HG03439 (cell line): ENCODE data around the gene PLD5.
"Not testable (repeated sequence)": the region's sequence is repeated elsewhere in the genome, so short reads cannot be mapped to it uniquely, and the experiment has no call there.

Experiments used
- ATAC-seq: cut with Tn5 transposase; IDR thresholded peaks from one replicate; pipeline ENCODE4 v1.9.1; 2021; ENCODE audit warnings: mild to moderate bottlenecking, moderate library complexity; ENCODE audit not compliant: unreplicated experiment

PLD5 gene

DNA sequence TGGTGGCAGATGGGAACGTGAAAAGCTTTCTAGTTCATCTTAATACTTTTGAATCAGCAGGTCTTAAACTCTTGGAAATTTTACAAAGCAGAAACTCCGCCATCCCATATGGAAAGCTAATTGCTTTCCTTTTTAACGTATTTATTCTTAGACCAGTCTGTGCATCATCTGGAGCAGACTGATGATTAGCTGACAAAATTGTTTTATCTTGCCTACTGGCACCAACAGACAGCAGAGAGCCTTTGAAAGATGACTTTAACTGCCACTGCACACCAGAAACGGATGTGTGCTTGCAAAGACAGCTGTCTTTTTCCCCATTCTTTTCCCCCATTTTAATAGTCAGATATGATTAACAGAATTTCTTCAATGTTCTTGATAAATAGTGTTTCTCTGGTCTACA, 97.0 kb downstream of the PLD5 start:
- ATAC-seq = no peak

DNA sequence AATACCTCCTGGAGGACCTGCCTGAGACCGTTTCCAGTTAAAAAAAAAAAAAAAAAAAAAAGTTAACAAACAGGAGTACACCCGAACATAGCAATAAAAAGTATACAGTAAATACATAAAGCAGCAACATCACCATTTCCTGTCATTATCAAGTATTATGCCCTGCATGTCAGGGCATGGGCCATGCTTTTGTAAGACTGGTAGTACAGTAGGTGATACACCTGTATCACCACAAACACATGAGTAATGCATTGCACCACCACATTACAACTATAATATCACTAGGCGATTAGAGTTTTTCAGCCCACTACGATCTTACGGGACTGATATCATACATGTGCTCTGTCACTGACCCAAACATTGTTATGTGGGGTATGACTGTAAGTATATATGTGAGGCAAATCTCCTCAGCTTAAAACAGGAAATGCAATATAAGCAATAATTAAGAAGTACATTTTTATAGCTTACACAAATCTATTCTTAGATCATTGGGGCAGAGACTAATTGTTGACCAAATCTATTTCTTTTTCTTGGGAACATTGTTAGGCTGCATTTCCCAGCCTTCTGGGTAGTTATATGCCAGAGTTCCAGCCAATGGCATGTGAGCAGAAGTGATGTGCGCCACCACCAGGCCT, 98.1 kb downstream of the PLD5 start:
- no peak for ATAC-seq

DNA sequence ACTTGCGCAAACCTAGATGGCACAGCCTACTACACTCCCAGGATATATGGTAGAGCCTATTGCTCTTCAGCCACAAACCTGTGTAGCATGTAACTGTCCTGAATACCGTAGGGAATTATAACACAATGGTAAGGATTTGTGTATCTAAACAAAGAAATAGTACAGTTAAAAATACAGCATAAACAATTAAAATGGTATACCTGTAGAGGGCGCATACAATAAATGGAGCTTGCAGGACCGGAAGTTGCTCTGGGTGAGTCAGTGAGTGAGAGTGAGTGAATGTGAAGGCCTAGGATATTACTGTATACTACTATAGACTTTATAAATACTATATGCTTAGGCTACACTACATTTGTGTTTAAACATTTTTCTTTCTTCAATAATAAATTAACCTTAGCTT, 99.3 kb downstream of the PLD5 start:
- no peak for ATAC-seq

DNA sequence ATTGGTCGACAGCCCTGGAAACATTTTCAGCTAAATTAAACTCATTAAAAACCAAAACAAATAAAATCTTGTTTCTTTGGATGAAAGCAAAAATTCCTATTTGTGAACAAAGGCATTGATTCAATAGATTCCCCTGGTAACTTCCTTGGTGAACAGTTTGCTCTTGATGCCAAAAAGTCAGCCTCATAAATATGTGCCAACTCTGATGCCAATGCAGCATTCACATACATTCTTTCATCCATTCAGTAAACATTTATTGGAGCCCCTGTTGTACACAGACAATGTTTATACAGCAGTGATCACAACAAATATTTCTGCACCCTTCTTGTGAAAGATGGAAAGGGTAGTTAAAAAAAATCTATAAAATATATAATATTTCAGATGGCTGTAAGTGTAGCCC, 107.8 kb downstream of the PLD5 start:
- ATAC-seq = no peak

DNA sequence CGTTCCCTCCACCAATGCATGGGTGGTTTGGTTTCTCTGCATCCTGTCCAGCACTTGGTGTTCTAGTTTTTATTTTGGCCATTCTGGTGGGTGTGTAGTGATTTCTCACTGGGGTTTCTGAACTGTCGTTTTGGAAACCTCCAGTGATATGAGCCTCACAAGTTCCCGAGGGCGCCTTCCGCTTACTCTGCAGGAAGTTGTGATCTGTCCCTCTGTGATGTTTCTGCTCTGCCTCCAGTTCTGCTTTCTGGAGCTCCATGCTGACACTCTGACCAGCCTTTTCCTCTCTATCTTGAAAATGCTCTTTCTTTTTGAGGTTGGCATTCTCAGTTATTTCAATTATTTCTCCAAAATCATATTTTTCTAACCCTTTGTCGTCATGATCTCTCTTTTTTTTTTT, 111.6 kb downstream of the PLD5 start:
- ATAC-seq = no peak

DNA sequence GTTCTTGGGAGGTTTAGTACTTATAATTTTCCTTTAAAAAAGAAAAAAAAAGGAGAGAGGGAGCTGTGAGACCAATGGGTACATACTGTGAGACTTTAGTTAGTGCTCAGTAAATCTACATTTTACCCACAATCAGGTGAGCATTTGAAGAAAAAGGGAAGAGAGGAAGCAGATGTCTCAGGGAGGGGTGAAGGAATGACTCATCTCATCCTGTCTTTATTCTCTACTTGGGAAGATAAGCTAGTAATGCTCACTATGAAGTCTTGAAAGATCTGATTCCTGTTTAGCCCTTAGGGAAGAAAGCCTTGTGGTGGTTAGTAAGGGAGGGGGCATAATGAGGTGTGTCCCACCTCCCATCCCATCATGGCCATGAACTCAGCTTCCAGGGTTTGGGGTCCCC, 112.6 kb downstream of the PLD5 start:
- no peak for ATAC-seq

DNA sequence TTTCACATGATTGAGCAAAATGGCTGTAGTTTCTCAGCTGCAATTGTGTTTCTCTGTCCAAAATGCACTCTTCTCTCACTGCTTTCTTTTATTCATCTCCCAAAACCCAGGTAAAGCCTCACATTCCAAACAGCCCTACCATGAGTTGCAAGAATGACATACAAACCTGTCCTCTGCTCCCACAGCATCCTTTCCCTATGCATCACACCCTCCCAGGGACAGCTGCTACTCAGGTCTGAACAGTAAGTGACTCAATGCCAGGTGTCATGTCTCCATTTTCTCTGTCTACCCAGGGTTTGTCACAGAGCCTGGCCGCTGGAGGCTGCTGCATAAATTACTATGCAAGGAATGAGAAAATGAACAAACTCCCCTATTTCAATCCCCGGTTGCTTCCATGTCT, 118.5 kb downstream of the PLD5 start:
- no peak for ATAC-seq

DNA sequence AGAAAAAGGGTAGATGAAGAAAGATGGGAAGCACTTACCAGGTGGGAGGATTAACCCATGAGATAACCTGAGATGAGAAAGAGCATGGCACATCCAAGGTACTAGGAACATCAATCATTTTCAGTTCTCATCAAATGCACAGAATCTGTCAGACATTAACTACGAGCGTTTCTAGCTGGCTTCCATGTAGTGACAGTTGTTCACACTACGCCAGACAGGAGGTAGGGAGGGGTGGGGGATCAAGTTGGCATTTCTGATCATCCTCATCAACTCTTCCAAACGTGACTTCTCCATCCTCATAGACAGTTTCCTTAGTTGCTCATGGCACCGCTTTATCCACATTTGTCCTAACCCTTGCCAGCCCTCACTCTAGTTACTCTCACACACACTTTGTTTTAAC, 120.2 kb downstream of the PLD5 start:
- ATAC-seq = no peak

DNA sequence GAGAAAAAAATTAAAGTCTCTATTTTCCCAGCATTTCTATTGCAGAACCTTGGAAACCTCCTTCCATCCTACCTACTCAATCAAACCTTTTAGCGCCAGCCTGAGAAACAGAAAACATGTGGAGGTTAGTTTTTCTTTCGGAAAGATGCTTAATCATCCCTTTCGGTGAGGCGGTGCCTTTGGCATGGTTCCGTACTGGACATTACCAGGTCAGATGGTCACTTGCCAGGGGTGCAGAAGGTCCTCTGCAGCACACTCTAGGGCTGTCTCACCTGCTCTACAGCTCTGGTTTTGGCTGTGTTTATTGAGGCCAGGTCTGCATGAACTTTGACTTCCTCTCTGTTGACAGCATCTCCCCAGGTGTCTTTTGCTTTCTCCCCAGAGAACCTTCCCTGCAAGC, 121.5 kb downstream of the PLD5 start:
- no peak for ATAC-seq

DNA sequence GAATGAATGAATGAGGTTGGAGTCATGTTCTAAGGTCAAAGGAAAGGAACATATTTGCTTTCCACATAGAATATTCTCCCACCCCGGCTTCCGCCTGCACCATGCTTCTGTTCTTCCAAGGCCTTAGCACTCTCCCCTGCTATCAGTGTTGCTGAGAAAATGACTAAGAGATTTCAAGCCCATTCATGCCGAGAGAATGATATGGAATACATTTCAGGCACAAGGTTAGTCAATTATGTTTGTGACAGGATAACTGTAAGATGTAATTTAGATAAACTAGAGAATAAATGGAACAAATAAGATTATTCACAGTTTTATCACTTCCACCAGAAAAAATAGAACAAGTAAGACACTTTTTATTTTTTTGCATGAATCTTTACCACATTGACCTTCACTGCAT, 122.6 kb downstream of the PLD5 start:
- ATAC-seq = no peak

DNA sequence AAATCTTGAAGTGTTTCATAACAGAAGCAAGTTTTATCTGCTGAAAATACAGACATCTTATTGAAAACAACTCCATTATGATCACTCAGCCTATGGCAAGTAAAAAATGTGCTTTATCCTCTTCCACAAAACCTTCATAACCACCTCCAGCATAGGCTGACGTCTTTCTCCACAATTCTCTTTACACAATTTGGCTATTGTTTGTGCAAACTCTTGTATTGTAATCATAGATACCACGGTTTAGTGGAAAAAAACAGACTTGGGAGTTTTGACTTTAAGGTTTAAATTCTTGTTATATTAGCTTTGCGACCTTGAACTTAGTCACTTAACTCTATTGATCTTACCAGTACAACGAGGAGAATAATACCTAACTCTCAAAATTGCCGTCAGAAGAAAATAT, 126.1 kb downstream of the PLD5 start:
- no peak for ATAC-seq

DNA sequence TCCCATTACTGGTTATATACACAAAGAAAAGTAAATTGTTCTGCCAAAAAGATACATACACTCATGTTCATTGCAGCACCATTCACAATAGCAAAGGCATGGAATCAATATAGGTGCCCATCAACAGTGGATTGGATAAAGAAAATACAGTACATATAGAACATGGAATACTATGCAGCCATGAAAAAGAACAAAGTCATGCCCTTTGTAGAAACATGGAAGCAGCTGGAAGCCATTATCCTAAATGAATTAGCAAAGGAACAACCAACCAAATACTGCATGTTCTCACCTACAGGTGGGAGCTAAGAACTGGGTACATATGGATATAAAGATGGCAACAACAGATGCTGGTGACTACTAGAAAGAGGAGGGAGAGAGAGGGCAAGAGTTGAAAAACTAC, 132.6 kb downstream of the PLD5 start:
- no peak for ATAC-seq

DNA sequence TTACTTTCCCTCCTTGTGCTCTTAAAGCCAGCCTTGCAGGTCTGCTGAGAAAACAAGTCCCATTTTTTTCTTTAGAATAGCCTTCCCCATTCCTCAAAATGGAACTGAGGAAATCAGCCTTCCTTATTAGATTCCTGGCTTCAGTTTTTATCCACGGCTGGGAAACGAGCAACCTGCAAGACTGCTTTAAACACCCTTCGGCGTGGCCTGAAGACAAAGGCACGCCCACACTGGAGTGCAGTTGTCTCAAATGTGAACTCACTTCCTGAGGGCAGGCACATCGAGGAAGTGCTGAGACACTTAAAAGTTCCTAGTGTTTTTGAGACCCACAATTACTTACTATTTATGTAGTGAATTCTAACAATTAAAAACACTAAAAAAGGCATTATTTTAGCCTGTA, 148.4 kb downstream of the PLD5 start:
- not testable (repeated sequence) for ATAC-seq

DNA sequence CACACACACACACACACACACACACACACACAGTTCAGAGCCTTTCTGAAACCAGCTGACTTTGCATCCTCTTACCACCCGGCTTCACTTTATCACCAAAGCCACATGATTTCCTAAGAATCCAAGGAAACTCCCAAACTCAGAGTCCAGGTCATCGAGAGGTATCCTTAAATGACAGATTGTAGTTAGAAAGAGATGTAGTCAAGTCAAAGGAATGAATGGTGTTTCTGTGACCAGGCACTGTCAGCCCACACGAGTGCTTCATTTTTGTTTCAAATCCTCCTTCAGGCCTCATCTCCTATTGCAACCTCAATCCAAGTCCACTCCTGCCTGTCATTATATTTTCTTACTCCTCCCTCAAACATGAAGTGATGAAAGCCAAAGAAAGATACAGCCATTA, 174.1 kb downstream of the PLD5 start:
- ATAC-seq = not testable (repeated sequence)

DNA sequence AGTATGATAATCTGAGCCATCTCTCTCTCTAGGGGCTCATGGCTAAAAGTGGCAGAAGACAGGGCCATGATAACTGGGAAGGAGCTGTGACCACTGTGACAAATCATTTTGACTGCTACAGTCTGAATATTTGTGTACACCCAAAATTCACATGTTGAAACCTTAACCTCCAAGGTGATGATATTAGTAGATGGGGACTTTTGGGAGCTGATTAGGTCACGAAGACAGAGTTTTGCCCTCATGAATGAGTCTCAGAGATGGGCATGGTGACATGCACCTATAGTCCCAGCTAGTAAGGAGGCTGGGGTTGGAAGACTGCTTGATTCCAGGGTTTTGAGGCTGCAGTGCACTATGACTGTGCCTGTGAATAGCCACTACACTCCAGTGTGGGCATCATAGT, 174.9 kb downstream of the PLD5 start:
- ATAC-seq = no peak

DNA sequence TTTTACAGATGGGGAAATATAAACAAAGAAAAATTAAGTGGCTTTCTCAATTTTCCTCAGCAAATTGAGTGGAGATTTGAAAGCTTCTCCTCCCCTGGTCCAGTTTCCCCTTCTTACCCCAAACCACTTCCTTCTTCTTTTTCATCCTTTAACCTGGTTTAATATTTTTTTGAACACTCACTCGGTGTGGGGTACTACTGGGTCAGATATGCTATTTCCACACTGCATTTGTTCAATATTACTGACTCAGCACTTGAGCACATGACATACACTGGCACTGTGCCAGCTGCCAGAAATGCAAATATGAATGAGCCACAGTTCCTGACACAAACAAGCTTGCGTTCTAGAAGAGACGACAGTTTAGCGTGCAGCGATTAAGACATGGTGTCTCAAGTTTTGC, 193.6 kb downstream of the PLD5 start:
- ATAC-seq = not testable (repeated sequence)

DNA sequence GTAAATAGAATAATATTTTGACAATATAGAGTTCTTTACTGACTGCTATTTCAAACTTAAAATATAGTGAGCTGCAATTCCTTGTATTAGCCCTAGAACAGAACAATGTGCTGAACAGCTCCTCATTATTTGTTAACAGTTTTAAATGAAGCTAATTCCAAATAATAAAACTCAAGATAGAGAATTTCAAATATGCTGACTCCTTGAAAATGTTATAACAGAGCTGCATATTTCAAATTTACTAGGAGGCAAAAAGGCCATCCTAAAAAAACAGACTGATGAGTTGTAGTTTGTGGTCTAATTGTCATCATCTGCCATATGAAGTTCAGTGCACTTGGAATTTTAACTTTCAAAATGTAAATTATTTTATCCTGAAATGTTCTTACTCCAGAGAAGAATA, 197.1 kb downstream of the PLD5 start:
- ATAC-seq = not testable (repeated sequence)

DNA sequence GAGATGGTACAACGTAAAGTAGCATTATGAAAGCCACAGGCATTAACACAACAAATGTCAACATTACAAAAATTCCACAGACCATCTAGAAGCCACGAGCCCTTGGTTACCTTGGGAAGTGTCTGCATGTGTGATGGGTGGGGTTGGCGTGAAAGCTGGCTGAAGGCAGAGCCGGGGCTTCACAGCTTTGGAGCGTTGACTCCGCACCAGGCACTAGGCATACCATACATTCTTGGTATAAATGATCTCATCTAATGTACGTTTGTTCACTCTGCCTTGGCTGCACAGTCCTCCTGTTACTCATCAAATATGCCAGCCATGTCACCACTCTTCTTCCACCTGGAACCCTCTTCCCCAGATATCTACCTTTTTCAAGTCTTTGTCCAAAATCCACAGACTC, 202.5 kb downstream of the PLD5 start:
- ATAC-seq = not testable (repeated sequence)

DNA sequence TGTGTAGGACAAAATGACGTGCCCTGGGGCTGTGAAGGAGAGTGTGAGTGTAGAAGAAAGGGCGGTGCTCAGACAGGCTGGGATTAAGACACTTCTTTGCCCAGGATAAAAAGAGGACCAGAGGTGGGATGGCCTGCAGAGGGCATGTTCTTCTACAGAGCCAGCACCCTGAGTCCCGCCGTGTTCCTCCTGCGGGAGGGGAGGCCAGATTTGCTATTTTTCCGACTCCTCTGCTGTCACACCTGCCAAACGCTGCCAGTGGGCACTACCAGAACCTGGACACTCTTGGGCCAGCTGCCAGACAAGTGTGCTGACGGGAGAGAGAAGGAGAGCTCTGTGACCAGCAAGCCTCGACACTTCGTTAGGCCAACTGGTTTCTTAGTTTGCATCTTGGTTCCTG, 206.4 kb downstream of the PLD5 start:
- ATAC-seq = no peak

DNA sequence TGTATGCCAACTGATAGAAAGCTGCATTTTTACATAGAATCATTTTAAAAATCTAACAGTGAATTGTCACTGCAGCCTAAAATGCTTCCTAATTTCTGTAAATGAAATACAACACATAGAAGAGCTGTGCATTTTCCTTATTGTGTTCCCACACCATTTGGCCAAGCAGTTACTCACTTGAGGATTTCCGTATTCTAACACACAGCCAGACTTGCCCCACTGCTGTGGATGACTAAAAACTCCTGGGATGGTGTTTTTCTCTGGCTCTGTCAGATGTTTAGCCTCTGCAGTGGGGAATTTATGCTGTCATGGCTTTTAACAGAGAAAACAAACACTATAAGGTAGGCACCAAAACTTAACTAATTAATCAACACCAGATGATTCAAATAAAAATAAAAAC, 209.6 kb downstream of the PLD5 start:
- ATAC-seq = not testable (repeated sequence)

DNA sequence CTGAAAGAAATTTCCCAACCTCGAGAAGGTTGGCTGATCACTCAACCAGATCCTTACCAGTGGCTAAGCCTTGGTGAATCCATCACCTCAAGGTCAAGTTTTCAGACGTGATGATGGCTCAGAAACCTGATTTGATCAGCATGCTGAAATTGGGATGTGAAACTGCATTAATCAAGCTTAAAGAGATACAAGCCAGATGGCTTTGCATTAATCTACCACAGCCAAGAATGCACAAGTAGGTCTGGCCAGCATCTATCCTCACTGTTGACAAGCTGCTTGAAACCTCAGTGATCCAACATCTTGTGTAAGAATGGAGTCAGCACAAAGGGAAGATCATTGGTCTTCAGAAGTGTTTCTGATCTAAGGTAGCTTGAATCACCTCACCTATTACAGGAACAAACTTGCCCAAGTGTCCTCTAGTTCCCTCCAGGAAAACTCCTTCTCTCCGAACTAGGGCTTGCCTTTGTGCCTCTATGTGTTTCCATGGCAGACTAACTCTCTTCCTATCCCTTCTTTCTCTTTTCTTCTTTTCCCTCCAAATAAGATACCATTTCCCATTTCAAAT, 210.3 kb downstream of the PLD5 start:
- not testable (repeated sequence) for ATAC-seq

DNA sequence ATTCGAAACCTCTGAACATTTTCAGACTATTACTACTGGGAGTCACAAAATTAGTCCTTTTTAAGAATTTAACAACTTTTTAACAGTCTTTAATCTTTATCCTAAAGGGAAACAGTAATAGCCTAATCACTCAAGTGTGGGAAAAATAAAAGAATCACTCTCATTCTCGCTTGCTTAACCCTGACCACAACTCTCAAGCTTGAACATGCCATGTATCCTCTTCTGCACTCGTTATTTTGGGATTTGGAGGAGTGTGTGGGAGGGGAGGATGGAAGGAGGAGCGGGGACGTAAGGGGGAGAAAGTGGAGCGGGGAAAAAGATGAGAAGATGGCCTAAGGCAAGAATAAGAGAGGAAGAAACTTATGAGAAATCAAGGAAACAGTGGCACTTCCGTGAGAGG, 215.8 kb downstream of the PLD5 start:
- ATAC-seq = not testable (repeated sequence)

DNA sequence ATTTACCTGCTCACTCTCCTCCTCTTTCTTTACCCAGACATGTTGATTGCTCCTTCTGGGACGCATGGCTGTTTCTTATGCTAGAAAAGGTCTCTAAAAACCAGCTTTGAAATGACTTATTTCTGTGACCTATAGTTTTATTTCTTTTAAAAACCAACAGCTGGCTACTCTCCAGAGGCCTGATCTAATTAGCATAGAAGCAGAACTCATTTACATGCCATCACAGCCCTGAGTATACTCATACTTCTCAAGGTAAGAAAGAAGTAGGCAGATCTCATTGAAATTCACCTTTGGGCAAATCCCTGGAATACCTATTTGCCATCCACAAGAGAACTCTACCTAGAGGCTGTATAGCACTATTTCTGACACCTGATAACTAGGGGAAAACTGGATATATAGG, 230.7 kb downstream of the PLD5 start:
- not testable (repeated sequence) for ATAC-seq
